ENCODE data around the gene CDC27. TPM values are rescaled to one million over a fixed set of nuclear protein-coding genes. Genes with fewer than 3 reads are reported as not detected.
A peak's percentile ranks its signal among the peaks of the same experiment; 100 is the strongest.
"Not testable (repeated sequence)": the region's sequence is repeated elsewhere in the genome, so short reads cannot be mapped to it uniquely, and the experiment has no call there.

Gene CDC27
- total RNA-seq, 1 donor = 130 TPM

GRCh38 chr17:47087093-47087492 is 102.0 kb downstream of the CDC27 start:
- DNase-seq (ENCODE audit: low read depth) = no peak
- TF ChIP-seq, protein P1, sequence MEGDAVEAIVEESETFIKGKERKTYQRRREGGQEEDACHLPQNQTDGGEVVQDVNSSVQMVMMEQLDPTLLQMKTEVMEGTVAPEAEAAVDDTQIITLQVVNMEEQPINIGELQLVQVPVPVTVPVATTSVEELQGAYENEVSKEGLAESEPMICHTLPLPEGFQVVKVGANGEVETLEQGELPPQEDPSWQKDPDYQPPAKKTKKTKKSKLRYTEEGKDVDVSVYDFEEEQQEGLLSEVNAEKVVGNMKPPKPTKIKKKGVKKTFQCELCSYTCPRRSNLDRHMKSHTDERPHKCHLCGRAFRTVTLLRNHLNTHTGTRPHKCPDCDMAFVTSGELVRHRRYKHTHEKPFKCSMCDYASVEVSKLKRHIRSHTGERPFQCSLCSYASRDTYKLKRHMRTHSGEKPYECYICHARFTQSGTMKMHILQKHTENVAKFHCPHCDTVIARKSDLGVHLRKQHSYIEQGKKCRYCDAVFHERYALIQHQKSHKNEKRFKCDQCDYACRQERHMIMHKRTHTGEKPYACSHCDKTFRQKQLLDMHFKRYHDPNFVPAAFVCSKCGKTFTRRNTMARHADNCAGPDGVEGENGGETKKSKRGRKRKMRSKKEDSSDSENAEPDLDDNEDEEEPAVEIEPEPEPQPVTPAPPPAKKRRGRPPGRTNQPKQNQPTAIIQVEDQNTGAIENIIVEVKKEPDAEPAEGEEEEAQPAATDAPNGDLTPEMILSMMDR (IDR thresholded peaks at IDR 0.05; ENCODE audit: insufficient read depth, low read depth, low read length) = no peak
- H3K4me3 ChIP-seq (ENCODE audit: low read depth, low read length) = no peak overlapping the region

GRCh38 chr17:47085736-47086135 is 103.4 kb downstream of the CDC27 start:
- DNase-seq (ENCODE audit: low read depth) = no peak
- TF ChIP-seq, protein P1 (IDR thresholded peaks at IDR 0.05; ENCODE audit: insufficient read depth, low read depth, low read length) = no peak
- no peak overlapping the region for H3K4me3 ChIP-seq (ENCODE audit: low read depth, low read length)

DNA sequence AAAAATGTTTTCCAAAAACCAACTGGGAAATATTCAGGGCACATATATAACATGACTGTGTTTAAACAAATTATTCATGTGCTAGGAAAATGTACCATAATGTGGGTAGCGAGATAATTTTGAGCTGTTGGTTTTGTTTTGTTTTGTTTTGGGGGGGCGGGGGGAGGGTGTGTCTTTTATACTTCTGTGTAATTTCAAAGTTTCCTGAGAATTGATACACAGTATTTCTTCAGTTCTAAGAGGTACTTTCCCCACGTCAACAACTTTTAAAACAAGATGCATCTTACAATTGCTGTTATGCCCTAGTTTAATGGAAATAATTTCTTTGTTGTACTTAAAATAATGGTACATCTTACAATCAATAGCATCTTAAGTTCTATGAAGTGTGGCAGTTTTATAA is 110.3 kb downstream of the CDC27 start:
- no peak for DNase-seq (ENCODE audit: low read depth)
- no peak overlapping the region for H3K4me3 ChIP-seq (ENCODE audit: low read depth, low read length)
- TF ChIP-seq, protein P1 (IDR thresholded peaks at IDR 0.05; ENCODE audit: insufficient read depth, low read depth, low read length) = no peak

GRCh38 chr17:47077576-47077975 is 111.5 kb downstream of the CDC27 start:
- TF ChIP-seq, protein P1 (IDR thresholded peaks at IDR 0.05; ENCODE audit: insufficient read depth, low read depth, low read length) = no peak
- peak; percentile 22 for DNase-seq (ENCODE audit: low read depth)
- no peak overlapping the region for H3K4me3 ChIP-seq (ENCODE audit: low read depth, low read length)

- peak; percentile 17 for DNase-seq (ENCODE audit: low read depth)
- no peak overlapping the region for H3K4me3 ChIP-seq (ENCODE audit: low read depth, low read length)
- TF ChIP-seq, protein P1 (IDR thresholded peaks at IDR 0.05; ENCODE audit: insufficient read depth, low read depth, low read length) = no peak
These were observed 112.9 kb downstream of the CDC27 start for GRCh38 chr17:47076171-47076570.

DNA sequence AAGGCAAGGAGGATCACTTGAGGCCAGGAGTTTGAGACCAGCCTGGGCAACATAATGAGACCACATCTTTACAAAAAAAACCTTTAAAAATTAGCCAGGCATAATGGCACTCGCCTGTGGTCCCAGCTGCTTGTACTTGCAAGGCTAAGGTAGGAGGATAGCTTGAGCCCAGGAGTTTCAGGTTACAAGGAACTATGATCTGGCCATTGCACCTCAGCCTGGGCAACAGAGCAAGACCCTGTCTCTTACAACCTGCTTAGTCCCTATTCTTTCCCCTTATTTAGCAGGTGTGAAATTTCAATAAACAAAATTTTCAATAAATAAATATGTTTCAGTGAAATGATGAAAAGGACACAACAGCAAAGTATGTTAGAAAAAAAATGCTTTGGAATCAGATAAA is 114.7 kb downstream of the CDC27 start:
- not testable (repeated sequence) for DNase-seq (ENCODE audit: low read depth)

DNA sequence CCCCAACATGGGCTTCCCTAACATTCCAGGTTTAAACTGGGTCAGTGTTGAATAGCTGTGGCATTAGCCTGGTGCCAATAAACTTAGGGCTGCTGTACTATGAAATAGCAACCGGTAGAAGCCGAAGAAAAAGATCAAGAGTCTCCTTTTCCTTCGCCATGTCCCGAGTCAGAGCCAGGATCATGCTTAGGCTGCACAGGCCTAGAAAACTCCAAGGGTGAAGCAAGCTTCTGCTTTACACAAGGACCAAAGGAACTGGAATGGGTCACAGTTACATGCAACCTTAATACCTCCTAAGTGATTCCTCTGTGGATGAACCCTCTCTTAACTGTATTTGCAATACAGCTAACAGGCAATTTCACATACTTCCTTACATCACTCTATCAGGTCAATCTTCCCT is 115.5 kb downstream of the CDC27 start:
- not testable (repeated sequence) for DNase-seq (ENCODE audit: low read depth); H3K4me3 ChIP-seq (ENCODE audit: low read depth, low read length)

More for the DNA sequence above, 114.7 kb downstream of the CDC27 start:
- not testable (repeated sequence) for H3K4me3 ChIP-seq (ENCODE audit: low read depth, low read length)

DNA sequence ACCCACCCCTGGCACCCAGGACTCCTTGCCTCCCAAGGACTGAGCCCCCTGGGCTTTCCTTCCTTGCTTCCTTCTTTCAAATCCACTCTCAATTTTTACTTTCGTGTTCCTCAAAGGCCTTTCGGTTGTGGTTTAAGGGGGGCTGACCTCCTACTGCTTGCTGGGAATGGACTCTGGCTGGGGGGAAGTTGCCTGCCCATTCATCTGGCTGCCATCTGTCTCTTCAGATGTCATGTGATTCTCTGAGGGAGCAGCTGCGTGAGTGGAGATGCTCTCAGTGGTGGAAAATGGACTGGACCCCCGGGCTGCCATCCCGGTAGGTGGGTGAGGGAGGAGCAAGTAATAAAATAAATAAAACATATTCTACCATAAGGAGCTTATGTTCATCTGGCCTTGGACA is 116.2 kb downstream of the CDC27 start:
- TF ChIP-seq, protein P1 (IDR thresholded peaks at IDR 0.05; ENCODE audit: insufficient read depth, low read depth, low read length) = no peak
- no peak overlapping the region for H3K4me3 ChIP-seq (ENCODE audit: low read depth, low read length)
- peak; percentile 61 for DNase-seq (ENCODE audit: low read depth)

GRCh38 chr17:47071171-47071570 is 117.9 kb downstream of the CDC27 start:
- not testable (repeated sequence) for H3K4me3 ChIP-seq (ENCODE audit: low read depth, low read length); DNase-seq (ENCODE audit: low read depth)

- DNase-seq (ENCODE audit: low read depth); H3K4me3 ChIP-seq (ENCODE audit: low read depth, low read length): not testable (repeated sequence)
These were observed 118.8 kb downstream of the CDC27 start for GRCh38 chr17:47070266-47070665.
